MM.1S (cell line): ENCODE data around the gene VKORC1.

Experiments
- DNase-seq: peaks from one replicate; pipeline ENCODE4 v3.0.0-alpha.2; 2015
- H2AFZ ChIP-seq: fragments of 300-600 bp; sonication (generic); 2 replicates; pipeline ENCODE4 v1.6.0; 2016; ENCODE audit warnings: antibody characterized with exemption, low read length
- H3F3A ChIP-seq: fragments of 300-600 bp; sonication (generic); 2 replicates; pipeline ENCODE4 v1.6.1; 2016; ENCODE audit warnings: mild to moderate bottlenecking, antibody characterized with exemption, low read length, moderate library complexity, mixed read lengths; ENCODE audit not compliant: insufficient read depth
- H3K27ac ChIP-seq: fragments of 300-600 bp; sonication (generic); 2 replicates; pipeline ENCODE4 v1.5.1; 2016; ENCODE audit warnings: mild to moderate bottlenecking, low read length
- H3K27me3 ChIP-seq: fragments of 300-600 bp; sonication (generic); replicated peaks from 2 replicates; pipeline ENCODE4 v1.6.0; 2016; ENCODE audit warnings: low read length; ENCODE audit not compliant: insufficient read depth
- H3K36me3 ChIP-seq: fragments of 300-600 bp; sonication (generic); replicated peaks from 2 replicates; pipeline ENCODE4 v1.6.1; 2016; ENCODE audit warnings: mild to moderate bottlenecking, low read length, mixed read lengths; ENCODE audit not compliant: insufficient read depth
- H3K4me1 ChIP-seq: fragments of 300-600 bp; sonication (generic); 2 replicates; pipeline ENCODE4 v1.6.1; 2016; ENCODE audit warnings: low read length, mixed read lengths
- H3K4me2 ChIP-seq: fragments of 300-600 bp; sonication (generic); 2 replicates; pipeline ENCODE4 v1.6.0; 2016; ENCODE audit warnings: low read depth, low read length
- H3K4me3 ChIP-seq: fragments of 300-600 bp; sonication (generic); 2 replicates; pipeline ENCODE4 v1.5.1; 2016; ENCODE audit warnings: low read length, mixed read lengths
- H3K79me2 ChIP-seq: fragments of 300-600 bp; sonication (generic); 2 replicates; pipeline ENCODE4 v1.6.1; 2016; ENCODE audit warnings: mixed run types, low read length, mixed read lengths
- H3K9ac ChIP-seq: fragments of 300-600 bp; sonication (generic); 2 replicates; pipeline ENCODE4 v1.6.1; 2016; ENCODE audit warnings: low read length, mixed read lengths
- H3K9me2 ChIP-seq: fragments of 300-600 bp; sonication (generic); replicated peaks from 2 replicates; pipeline ENCODE4 v1.6.1; 2016; ENCODE audit warnings: mild to moderate bottlenecking, low read length, mixed read lengths; ENCODE audit not compliant: insufficient read depth
- H3K9me3 ChIP-seq: fragments of 300-600 bp; sonication (generic); replicated peaks from 2 replicates; pipeline ENCODE4 v1.6.1; 2016; ENCODE audit warnings: mild to moderate bottlenecking, low read length, mixed read lengths; ENCODE audit not compliant: insufficient read depth
- H4K20me1 ChIP-seq: fragments of 300-600 bp; sonication (generic); 2 replicates; pipeline ENCODE4 v1.6.1; 2016; ENCODE audit warnings: mild to moderate bottlenecking, low read length, moderate library complexity, mixed read lengths; ENCODE audit not compliant: insufficient read depth
- EZH2 ChIP-seq: fragments of 300-600 bp; sonication (generic); optimal IDR thresholded peaks from 2 replicates; pipeline ENCODE3; 2017; ENCODE audit warnings: low read depth, mild to moderate bottlenecking, antibody characterized with exemption, low read length, mixed read lengths
- EZH2phosphoT487 ChIP-seq: fragments of 300-600 bp; sonication (generic); IDR thresholded peaks from 2 replicates; pipeline ENCODE4 v1.6.1; 2018; ENCODE audit warnings: antibody characterized with exemption, low read length
- TF ChIP-seq, protein P1 (sequence below): fragments of 300-600 bp; sonication (generic); IDR thresholded peaks from 2 replicates; pipeline ENCODE4 v1.5.1; 2016; ENCODE audit warnings: antibody characterized with exemption, low read length, mixed read lengths

The VKORC1 gene

DNA sequence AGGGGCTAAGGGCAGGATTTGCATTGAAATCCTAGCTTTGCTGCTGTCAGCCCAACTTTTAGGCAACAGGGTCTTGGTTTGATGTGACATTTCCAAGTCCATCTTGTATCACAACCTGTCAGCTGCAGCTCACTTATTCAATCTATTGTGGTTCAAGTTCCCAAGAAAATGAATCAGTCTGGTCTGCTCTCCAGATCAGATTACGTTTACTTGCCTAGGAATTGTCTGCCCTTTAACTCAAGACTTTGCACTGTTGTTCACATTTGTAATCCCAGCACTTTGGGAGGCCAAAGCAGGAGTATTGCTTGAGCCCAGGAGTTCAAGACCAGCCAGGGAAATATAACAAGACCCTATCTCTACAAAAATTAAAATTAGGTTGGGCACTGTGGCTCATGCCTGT, 51.2 kb downstream of the VKORC1 start:
- no peaks in the 10 kb centered on the region for H4K20me1 ChIP-seq
- no peak overlapping the region for H3K27ac ChIP-seq
- H2AFZ ChIP-seq, result no peak overlapping the region
- no peak overlapping the region for H3K9ac ChIP-seq
- no peaks in the 10 kb centered on the region for H3K4me1 ChIP-seq
- H3K9me3 ChIP-seq, result no peaks in the 10 kb centered on the region
- H3K4me3 ChIP-seq, result no peak overlapping the region
- H3F3A ChIP-seq, result no peaks in the 10 kb centered on the region
- H3K79me2 ChIP-seq, result no peaks in the 10 kb centered on the region
- no peak for TF ChIP-seq EZH2
- TF ChIP-seq, protein P1, sequence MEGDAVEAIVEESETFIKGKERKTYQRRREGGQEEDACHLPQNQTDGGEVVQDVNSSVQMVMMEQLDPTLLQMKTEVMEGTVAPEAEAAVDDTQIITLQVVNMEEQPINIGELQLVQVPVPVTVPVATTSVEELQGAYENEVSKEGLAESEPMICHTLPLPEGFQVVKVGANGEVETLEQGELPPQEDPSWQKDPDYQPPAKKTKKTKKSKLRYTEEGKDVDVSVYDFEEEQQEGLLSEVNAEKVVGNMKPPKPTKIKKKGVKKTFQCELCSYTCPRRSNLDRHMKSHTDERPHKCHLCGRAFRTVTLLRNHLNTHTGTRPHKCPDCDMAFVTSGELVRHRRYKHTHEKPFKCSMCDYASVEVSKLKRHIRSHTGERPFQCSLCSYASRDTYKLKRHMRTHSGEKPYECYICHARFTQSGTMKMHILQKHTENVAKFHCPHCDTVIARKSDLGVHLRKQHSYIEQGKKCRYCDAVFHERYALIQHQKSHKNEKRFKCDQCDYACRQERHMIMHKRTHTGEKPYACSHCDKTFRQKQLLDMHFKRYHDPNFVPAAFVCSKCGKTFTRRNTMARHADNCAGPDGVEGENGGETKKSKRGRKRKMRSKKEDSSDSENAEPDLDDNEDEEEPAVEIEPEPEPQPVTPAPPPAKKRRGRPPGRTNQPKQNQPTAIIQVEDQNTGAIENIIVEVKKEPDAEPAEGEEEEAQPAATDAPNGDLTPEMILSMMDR, result no peak
- no peak for TF ChIP-seq EZH2phosphoT487
- no peak overlapping the region for H3K4me2 ChIP-seq
- H3K36me3 ChIP-seq, result no peaks in the 10 kb centered on the region
- no peaks in the 10 kb centered on the region for H3K27me3 ChIP-seq
- no peaks in the 10 kb centered on the region for H3K9me2 ChIP-seq
- DNase-seq, result no peak

DNA sequence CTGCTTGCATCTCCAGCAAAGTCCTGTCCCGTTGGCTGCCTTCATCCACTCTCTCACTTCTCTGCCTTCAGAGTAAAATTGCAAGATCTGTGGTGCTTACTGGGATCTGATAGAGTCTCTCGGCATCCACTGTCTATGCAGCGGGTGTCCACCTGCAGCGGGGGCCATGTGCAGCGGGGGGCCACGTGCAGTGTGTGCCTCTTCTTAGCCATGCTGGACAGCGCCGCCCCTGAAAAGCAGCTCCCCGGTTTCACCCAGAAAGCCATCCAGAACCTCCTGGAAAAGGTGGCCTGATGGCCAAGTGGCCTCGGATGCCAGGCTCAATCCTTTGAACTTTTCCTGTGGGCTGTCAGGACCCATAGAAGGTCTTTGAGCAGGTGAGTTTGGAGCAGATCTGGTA, 51.7 kb downstream of the VKORC1 start:
- no peak overlapping the region for H3K4me3 ChIP-seq
- H3K9ac ChIP-seq, result no peak overlapping the region
- H4K20me1 ChIP-seq, result no peaks in the 10 kb centered on the region
- no peaks in the 10 kb centered on the region for H3K4me1 ChIP-seq
- no peak overlapping the region for H3K27ac ChIP-seq
- H3K4me2 ChIP-seq, result no peak overlapping the region
- no peaks in the 10 kb centered on the region for H3K79me2 ChIP-seq
- no peaks in the 10 kb centered on the region for H3F3A ChIP-seq
- no peak overlapping the region for H2AFZ ChIP-seq
- H3K36me3 ChIP-seq, result no peaks in the 10 kb centered on the region
- H3K9me2 ChIP-seq, result no peaks in the 10 kb centered on the region
- DNase-seq, result no peak
- no peaks in the 10 kb centered on the region for H3K27me3 ChIP-seq
- no peak for TF ChIP-seq EZH2phosphoT487
- no peak for TF ChIP-seq EZH2
- TF ChIP-seq, protein P1, result no peak
- H3K9me3 ChIP-seq, result no peaks in the 10 kb centered on the region
